IPS-20b (cell line): Measurements from ENCODE around the gene LARP1B.
"Not testable (repeated sequence)": the region's sequence is repeated elsewhere in the genome, so short reads cannot be mapped to it uniquely, and the experiment has no call there.

Experiments
- H3K27ac ChIP-seq: one replicate; pipeline ENCODE4 v1.5.1; 2013; ENCODE audit warnings: low read length
- H3K27me3 ChIP-seq: 2 replicates; pipeline ENCODE4 v1.6.1; 2013; ENCODE audit warnings: mild to moderate bottlenecking, low read length, inconsistent platforms; ENCODE audit not compliant: insufficient read depth
- H3K36me3 ChIP-seq: 2 replicates; pipeline ENCODE4 v1.6.1; 2013; ENCODE audit warnings: low read depth, mild to moderate bottlenecking, inconsistent platforms, low read length, moderate library complexity; ENCODE audit not compliant: insufficient read depth
- H3K4me1 ChIP-seq: 2 replicates; pipeline ENCODE4 v1.6.1; 2013; ENCODE audit warnings: mild to moderate bottlenecking, control low read depth, inconsistent platforms, low read length, moderate library complexity; ENCODE audit not compliant: insufficient read depth
- H3K4me3 ChIP-seq: 2 replicates; pipeline ENCODE4 v1.5.1; 2013; ENCODE audit warnings: mild to moderate bottlenecking, low read length, inconsistent platforms
- H3K9ac ChIP-seq: 2 replicates; pipeline ENCODE4 v1.6.1; 2013; ENCODE audit warnings: low read depth, mild to moderate bottlenecking, inconsistent platforms, low read length, moderate library complexity
- H3K9me3 ChIP-seq: 2 replicates; pipeline ENCODE4 v1.6.1; 2013; ENCODE audit warnings: mild to moderate bottlenecking, low read depth, low read length, inconsistent platforms; ENCODE audit not compliant: insufficient read depth

The LARP1B gene

DNA sequence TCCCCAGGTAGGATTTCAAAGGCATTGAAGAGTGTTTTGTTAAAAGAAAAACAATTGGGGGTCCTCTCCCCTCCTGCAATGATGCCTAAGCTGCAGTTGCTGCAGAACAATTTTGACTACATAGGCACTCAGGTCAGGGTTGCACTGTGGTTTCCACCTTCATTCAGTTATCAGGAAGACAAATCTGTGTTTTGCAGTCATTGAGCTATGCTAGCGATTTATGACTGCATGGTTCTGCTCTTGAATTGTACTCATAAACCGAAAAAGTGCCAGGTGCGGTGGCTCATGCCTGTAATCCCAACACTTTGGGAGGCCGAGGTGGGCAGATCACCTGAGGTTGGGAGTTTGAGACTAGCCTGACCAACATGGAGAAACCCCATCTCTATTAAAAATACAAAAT lies 197.1 kb downstream of the LARP1B start:
- not testable (repeated sequence) for H3K36me3 ChIP-seq, H3K4me1 ChIP-seq, H3K9me3 ChIP-seq, H3K27me3 ChIP-seq, H3K9ac ChIP-seq, H3K27ac ChIP-seq, H3K4me3 ChIP-seq

- H3K9ac ChIP-seq, H3K4me1 ChIP-seq, H3K36me3 ChIP-seq: not testable (repeated sequence)
Observed at GRCh38 chr4:128259889-128260288, 198.8 kb downstream of the LARP1B start.

More at GRCh38 chr4:128259889-128260288, 198.8 kb downstream of the LARP1B start:
- not testable (repeated sequence) for H3K4me3 ChIP-seq, H3K27ac ChIP-seq, H3K27me3 ChIP-seq
- peaks cover 13% of the 10 kb centered on the region for H3K9me3 ChIP-seq
